Activated CD8-positive, alpha-beta T cell treated with anti-CD3 and anti-CD28 coated beads for 36 hours (primary cell): ENCODE data around the gene SRRT. TPM values are rescaled to one million over a fixed set of nuclear protein-coding genes. Genes with fewer than 3 reads are reported as not detected.
"Not testable (repeated sequence)": the region's sequence is repeated elsewhere in the genome, so short reads cannot be mapped to it uniquely, and the experiment has no call there.

Source experiments
- ATAC-seq: fragments of 200-7000 bp; cut with Tn5 transposase; one replicate; pipeline ENCODE4 v1.10.0; 2021; ENCODE audit warnings: mild to moderate bottlenecking, moderate library complexity
- CTCF ChIA-PET: fragments of 350-600 bp; sonication (Branson Sonifier 250); formaldehyde crosslinking; loops from one replicate; lab custom pipeline; 2021; ENCODE audit warnings: antibody characterized with exemption; lab: Charles Lee
- POLR2A ChIA-PET: fragments of 350-600 bp; sonication (Branson Sonifier 250); formaldehyde crosslinking; loops from one replicate; lab custom pipeline; 2021; ENCODE audit warnings: antibody characterized with exemption; lab: Charles Lee
- DNase-seq: peaks from one replicate; pipeline ENCODE4 v3.0.0-alpha.2; 2020
- H3K27ac Mint-ChIP-seq: one replicate; pipeline ENCODE4 v1.8.0; 2021; ENCODE audit warnings: mild to moderate bottlenecking, mixed read lengths
- H3K27me3 Mint-ChIP-seq: one replicate; pipeline ENCODE4 v1.8.0; 2021; ENCODE audit warnings: mixed read lengths
- H3K36me3 Mint-ChIP-seq: one replicate; pipeline ENCODE4 v1.8.0; 2021; ENCODE audit warnings: low read depth, mixed read lengths
- H3K4me1 Mint-ChIP-seq: one replicate; pipeline ENCODE4 v1.8.0; 2021; ENCODE audit warnings: low read depth, mixed read lengths
- H3K4me3 Mint-ChIP-seq: one replicate; pipeline ENCODE4 v1.8.0; 2021; ENCODE audit warnings: mild to moderate bottlenecking, moderate library complexity, mixed read lengths
- H3K9me3 Mint-ChIP-seq: one replicate; pipeline ENCODE4 v1.8.0; 2021; ENCODE audit warnings: mixed read lengths
- intact Hi-C: fragments of 100-400 bp; cut with micrococcal nuclease; formaldehyde crosslinking; loops from one replicate; pipeline ENCODE4 v1.10.0; 2022
- microRNA-seq: library from miRNA; unstranded; fragments of <30 nt; microRNA quantifications from one replicate; pipeline ENCODE4 v1.2.0, GENCODE V29; 2022; ENCODE audit warnings: borderline microRNAs expressed, borderline replicate concordance
- total RNA-seq, 2 experiments: library from RNA; stranded (reverse); gene quantifications; one replicate each; pipeline ENCODE4 v1.2.3, GENCODE V29; 2021
- TF ChIP-seq, protein P1 (sequence below): fragments of 200-600 bp; IDR thresholded peaks from one replicate; pipeline ENCODE4 v1.8.0; 2022; ENCODE audit warnings: antibody characterized with exemption, mild to moderate bottlenecking

Gene SRRT
- total RNA-seq, 2 experiments from 2014 or later, result 211 to 239 TPM

DNA sequence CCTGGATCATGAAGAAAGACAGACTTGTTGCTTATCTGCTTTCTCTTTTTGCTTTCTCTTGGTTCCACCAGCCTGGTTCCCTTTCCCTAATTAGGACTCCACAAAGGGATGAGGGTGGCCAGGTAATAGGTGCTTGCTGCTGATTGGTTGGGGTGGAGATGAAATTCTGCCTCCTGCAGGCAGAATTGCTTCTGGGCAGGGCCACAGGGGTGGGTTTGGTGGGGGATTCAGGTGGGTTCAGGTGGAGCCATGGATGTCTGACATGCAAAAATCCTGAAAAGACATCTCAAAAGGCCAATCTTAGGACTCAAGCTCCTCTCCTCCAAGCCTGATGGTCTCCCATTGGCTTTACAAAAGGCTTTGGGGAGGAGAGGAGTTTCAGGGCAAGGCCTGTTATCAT, 46.1 kb downstream of the SRRT start:
- TF ChIP-seq, protein P1, sequence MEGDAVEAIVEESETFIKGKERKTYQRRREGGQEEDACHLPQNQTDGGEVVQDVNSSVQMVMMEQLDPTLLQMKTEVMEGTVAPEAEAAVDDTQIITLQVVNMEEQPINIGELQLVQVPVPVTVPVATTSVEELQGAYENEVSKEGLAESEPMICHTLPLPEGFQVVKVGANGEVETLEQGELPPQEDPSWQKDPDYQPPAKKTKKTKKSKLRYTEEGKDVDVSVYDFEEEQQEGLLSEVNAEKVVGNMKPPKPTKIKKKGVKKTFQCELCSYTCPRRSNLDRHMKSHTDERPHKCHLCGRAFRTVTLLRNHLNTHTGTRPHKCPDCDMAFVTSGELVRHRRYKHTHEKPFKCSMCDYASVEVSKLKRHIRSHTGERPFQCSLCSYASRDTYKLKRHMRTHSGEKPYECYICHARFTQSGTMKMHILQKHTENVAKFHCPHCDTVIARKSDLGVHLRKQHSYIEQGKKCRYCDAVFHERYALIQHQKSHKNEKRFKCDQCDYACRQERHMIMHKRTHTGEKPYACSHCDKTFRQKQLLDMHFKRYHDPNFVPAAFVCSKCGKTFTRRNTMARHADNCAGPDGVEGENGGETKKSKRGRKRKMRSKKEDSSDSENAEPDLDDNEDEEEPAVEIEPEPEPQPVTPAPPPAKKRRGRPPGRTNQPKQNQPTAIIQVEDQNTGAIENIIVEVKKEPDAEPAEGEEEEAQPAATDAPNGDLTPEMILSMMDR, result no peak
- no peaks in the 10 kb centered on the region for H3K36me3 Mint-ChIP-seq
- H3K4me1 Mint-ChIP-seq, result no peaks in the 10 kb centered on the region
- DNase-seq, result no peak
- H3K27ac Mint-ChIP-seq, result no peak overlapping the region
- H3K4me3 Mint-ChIP-seq, result no peak overlapping the region
- ChIA-PET POLR2A (interaction anchor here (0.9 kb wide), 1 partner anchor 250 kb away, joined by 3 read pairs; no protein-coding TSS in a partner anchor), CTCF (interaction anchor here (1.0 kb wide), 1 partner anchor 138 kb away, joined by 4 read pairs; no protein-coding TSS in a partner anchor)
- no peaks in the 10 kb centered on the region for H3K9me3 Mint-ChIP-seq
- no peaks in the 10 kb centered on the region for H3K27me3 Mint-ChIP-seq
- ATAC-seq, result no peak
- intact Hi-C loops, result no loop called here

- POLR2A ChIA-PET, H3K4me3 Mint-ChIP-seq, CTCF ChIA-PET, H3K27me3 Mint-ChIP-seq, H3K27ac Mint-ChIP-seq, H3K9me3 Mint-ChIP-seq, H3K4me1 Mint-ChIP-seq, H3K36me3 Mint-ChIP-seq, intact Hi-C loops, DNase-seq, ATAC-seq: not testable (repeated sequence)
Measured at GRCh38 chr7:100923616-100924015, 48.7 kb downstream of the SRRT start.

GRCh38 chr7:100929808-100930174, 54.9 kb downstream of the SRRT start:
- no peak overlapping the region for H3K4me3 Mint-ChIP-seq
- no peaks in the 10 kb centered on the region for H3K36me3 Mint-ChIP-seq
- ATAC-seq (no peak), DNase-seq (no peak)
- ChIA-PET POLR2A (no interaction called here), CTCF (no interaction called here)
- TF ChIP-seq, protein P1, result no peak
- peaks cover 8% of the 10 kb centered on the region for H3K27me3 Mint-ChIP-seq
- no peak overlapping the region for H3K27ac Mint-ChIP-seq
- intact Hi-C loops, result no loop called here
- H3K9me3 Mint-ChIP-seq, result peaks cover 5% of the 10 kb centered on the region
- H3K4me1 Mint-ChIP-seq, result no peaks in the 10 kb centered on the region

DNA sequence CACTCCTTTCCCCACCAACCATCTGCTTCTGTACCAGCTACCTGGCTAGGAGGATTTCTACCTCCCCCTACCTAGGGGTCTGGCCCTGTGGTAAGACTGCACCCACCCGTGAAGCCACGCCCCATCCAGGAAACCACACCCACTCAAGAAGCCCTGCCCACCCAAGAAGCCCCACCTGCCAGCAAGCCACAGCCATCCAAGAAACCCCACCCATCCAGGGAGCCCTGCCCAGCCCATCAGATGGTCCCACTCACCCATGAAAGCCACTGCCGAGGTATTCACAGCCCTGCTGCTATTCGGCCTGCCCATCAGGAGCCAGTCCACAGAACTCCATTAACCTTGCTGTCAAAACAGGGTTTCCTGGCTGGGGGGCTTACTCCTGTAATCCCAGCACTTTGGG, 58.8 kb downstream of the SRRT start:
- TF ChIP-seq, protein P1, result no peak
- POLR2A ChIA-PET, result no interaction called here
- Mint-ChIP-seq H3K9me3 (peaks cover 5% of the 10 kb centered on the region), H3K4me1 (no peaks in the 10 kb centered on the region), H3K4me3 (no peak overlapping the region), H3K27ac (no peak overlapping the region), H3K27me3 (peaks cover 8% of the 10 kb centered on the region), H3K36me3 (no peaks in the 10 kb centered on the region)
- no peak for DNase-seq
- intact Hi-C loops, result no loop called here
- no peak for ATAC-seq
- CTCF ChIA-PET, result no interaction called here

DNA sequence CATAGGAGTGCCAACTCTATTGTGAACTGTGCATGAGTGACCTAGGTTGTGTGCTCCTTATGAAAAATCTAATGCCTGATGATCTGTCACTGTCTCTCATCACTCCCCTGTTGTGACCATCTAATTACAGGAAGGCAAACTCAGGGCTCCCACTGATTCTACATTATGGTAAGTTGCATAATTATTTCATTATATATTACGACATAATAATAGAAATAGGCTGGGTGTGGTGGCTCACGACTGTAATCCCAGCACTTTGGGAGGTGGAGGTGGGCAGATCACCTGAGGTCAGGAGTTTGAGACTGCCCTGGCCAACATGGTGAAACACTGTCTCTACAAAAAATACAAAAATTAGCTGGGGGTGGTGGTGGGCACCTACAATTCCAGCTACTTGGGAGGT, 60.5 kb downstream of the SRRT start:
- POLR2A ChIA-PET, CTCF ChIA-PET, intact Hi-C loops, H3K4me3 Mint-ChIP-seq, ATAC-seq, H3K27ac Mint-ChIP-seq, H3K27me3 Mint-ChIP-seq, DNase-seq, H3K36me3 Mint-ChIP-seq, H3K4me1 Mint-ChIP-seq, H3K9me3 Mint-ChIP-seq: not testable (repeated sequence)

DNA sequence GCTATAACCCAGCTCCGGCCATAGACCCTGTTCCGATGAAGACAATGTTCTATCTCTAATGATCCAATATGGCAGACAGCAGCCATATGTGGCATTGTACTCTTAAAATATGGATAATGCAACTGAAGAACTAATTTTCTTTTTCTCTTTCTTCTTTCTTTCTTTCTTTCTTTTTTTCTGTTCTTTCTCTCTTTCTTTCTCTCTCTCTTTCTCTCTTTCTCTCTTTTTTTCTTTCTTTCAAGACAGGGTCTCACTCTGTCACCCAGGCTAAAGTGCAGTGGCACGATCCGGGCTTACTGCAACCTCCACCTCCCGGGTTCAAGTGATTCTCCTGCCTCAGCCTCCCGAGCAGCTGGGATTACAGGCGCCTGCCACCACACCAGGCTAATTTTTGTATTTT, 61.3 kb downstream of the SRRT start:
- CTCF ChIA-PET, H3K9me3 Mint-ChIP-seq, intact Hi-C loops, H3K36me3 Mint-ChIP-seq, H3K27ac Mint-ChIP-seq, DNase-seq, H3K4me3 Mint-ChIP-seq, ATAC-seq, POLR2A ChIA-PET, H3K4me1 Mint-ChIP-seq, H3K27me3 Mint-ChIP-seq: not testable (repeated sequence)

Small RNA genes lying within 50 kb of the gene (microRNA-seq; reads per million reads assigned to microRNA genes)
- not detected for gene MIR6875

Other genes starting within 250 kb of the SRRT start
- 10 to 100 TPM; 11.3 to 11.9 TPM for gene TFR2, start 233.6 kb upstream of the SRRT start, total RNA-seq
- not detected for gene ACTL6B, start 218.7 kb upstream of the SRRT start, total RNA-seq
- gene GNB2, start 201.4 kb upstream of the SRRT start, total RNA-seq, result 100 to 1,000 TPM; 192 TPM
- gene GIGYF1, start 180.9 kb upstream of the SRRT start, total RNA-seq, result 10 to 100 TPM; 36.9 to 41.5 TPM
- gene POP7, start 169.0 kb upstream of the SRRT start, total RNA-seq, result 10 to 100 TPM; 47.4 to 48.1 TPM
- not detected for gene EPO, start 154.6 kb upstream of the SRRT start, total RNA-seq
- not detected for gene ZAN, start 141.5 kb upstream of the SRRT start, total RNA-seq
- gene EPHB4, start 47.6 kb upstream of the SRRT start, total RNA-seq, result 1 to 10 TPM; 4.8 to 5.8 TPM
- gene SLC12A9, start 22.4 kb upstream of the SRRT start, total RNA-seq, result 10 to 100 TPM; 10.2 to 11.3 TPM
- gene TRIP6, start 7.7 kb upstream of the SRRT start, total RNA-seq, result 10 to 100 TPM; 27.5 to 28.4 TPM
- gene UFSP1, start 14.6 kb downstream of the SRRT start, total RNA-seq, result 1 to 10 TPM; 2.1 to 2.2 TPM
- under 1 TPM in 1 of 2 experiments, not detected in 1; 0.25 TPM for gene ACHE, start 20.8 kb downstream of the SRRT start, total RNA-seq
- gene MUC3A, start 74.4 kb downstream of the SRRT start, total RNA-seq, result not detected
- gene MUC12, start 94.5 kb downstream of the SRRT start, total RNA-seq, result under 1 TPM in 1 of 2 experiments, not detected in 1; 0.54 TPM
- not detected for gene MUC17, start 145.0 kb downstream of the SRRT start, total RNA-seq
- 10 to 100 TPM; 40.1 to 42.3 TPM for gene TRIM56, start 210.4 kb downstream of the SRRT start, total RNA-seq